GM23248 (cell line): ENCODE data around the gene ALG2. TPM values are rescaled to one million over a fixed set of nuclear protein-coding genes. Genes with fewer than 3 reads are reported as not detected.

Experiments
- DNase-seq: peaks from one replicate; pipeline ENCODE4 v3.0.0-alpha.2; 2015
- H2AFZ ChIP-seq: fragments of 200-600 bp; sonication (generic); 2 replicates; pipeline ENCODE4 v1.6.1; 2016; ENCODE audit warnings: antibody characterized with exemption
- H3F3A ChIP-seq: fragments of 200-600 bp; sonication (generic); 2 replicates; pipeline ENCODE4 v1.6.1; 2016; ENCODE audit warnings: mild to moderate bottlenecking, antibody characterized with exemption, mixed run types; ENCODE audit not compliant: insufficient read depth
- H3K27ac ChIP-seq: fragments of 200-600 bp; sonication (generic); 2 replicates; pipeline ENCODE4 v1.5.1; 2016; ENCODE audit warnings: mild to moderate bottlenecking
- H3K27me3 ChIP-seq: fragments of 200-600 bp; sonication (generic); replicated peaks from 2 replicates; pipeline ENCODE4 v1.6.1; 2016; ENCODE audit warnings: mild to moderate bottlenecking; ENCODE audit not compliant: insufficient read depth
- H3K36me3 ChIP-seq: fragments of 200-600 bp; sonication (generic); 2 replicates; pipeline ENCODE4 v1.6.1; 2016; ENCODE audit warnings: low read depth, mild to moderate bottlenecking
- H3K4me1 ChIP-seq: fragments of 200-600 bp; sonication (generic); 2 replicates; pipeline ENCODE4 v1.6.1; 2016; ENCODE audit warnings: mild to moderate bottlenecking; ENCODE audit not compliant: insufficient read depth
- H3K4me2 ChIP-seq: fragments of 200-600 bp; sonication (generic); one replicate; pipeline ENCODE4 v1.6.1; 2016; ENCODE audit warnings: mild to moderate bottlenecking; ENCODE audit not compliant: unreplicated experiment
- H3K4me3 ChIP-seq: fragments of 200-600 bp; sonication (generic); 2 replicates; pipeline ENCODE4 v1.5.1; 2016; ENCODE audit warnings: mild to moderate bottlenecking
- H3K79me2 ChIP-seq: fragments of 200-600 bp; sonication (generic); 2 replicates; pipeline ENCODE4 v1.6.1; 2016; ENCODE audit warnings: mild to moderate bottlenecking; ENCODE audit not compliant: insufficient read depth
- H3K9ac ChIP-seq: fragments of 200-600 bp; sonication (generic); 2 replicates; pipeline ENCODE4 v1.6.1; 2016; ENCODE audit warnings: mild to moderate bottlenecking
- H3K9me2 ChIP-seq: fragments of 200-600 bp; sonication (generic); 2 replicates; pipeline ENCODE4 v1.6.1; 2016; ENCODE audit warnings: mixed run types, mild to moderate bottlenecking, moderate library complexity; ENCODE audit not compliant: insufficient read depth
- H3K9me3 ChIP-seq: fragments of 200-600 bp; sonication (generic); one replicate; pipeline ENCODE4 v1.6.1; 2017; ENCODE audit warnings: low read depth
- H4K20me1 ChIP-seq: fragments of 200-600 bp; sonication (generic); 2 replicates; pipeline ENCODE4 v1.6.0; 2016; ENCODE audit not compliant: insufficient read depth
- EZH2 ChIP-seq: fragments of 200-600 bp; sonication (generic); IDR thresholded peaks from 2 replicates; pipeline ENCODE4 v1.6.1; 2018; ENCODE audit warnings: antibody characterized with exemption, mild to moderate bottlenecking; ENCODE audit not compliant: insufficient read depth, poor library complexity, severe bottlenecking
- EZH2phosphoT487 ChIP-seq: fragments of 200-600 bp; sonication (generic); IDR thresholded peaks from 2 replicates; pipeline ENCODE4 v1.6.1; 2018; ENCODE audit warnings: antibody characterized with exemption, moderate library complexity, mild to moderate bottlenecking, low read depth; ENCODE audit not compliant: insufficient read depth
- WGBS, 2 experiments: methylation state at CpG; one replicate each; pipeline ENCODE4 v1.1.6; 2015 to 2017; ENCODE audit warnings: low lambda C conversion rate in 2 of 2, low coverage in 1 of 2; ENCODE audit errors: missing lambda C conversion rate in 2 of 2; 5-methylcytosine and 5-hydroxymethylcytosine counted together
- in situ Hi-C: fragments of 300-500 bp; cut with MboI; formaldehyde crosslinking; loops from 2 replicates; pipeline ENCODE4 v1.15.0; 2020
- polyA plus RNA-seq: library from polyadenylated mRNA; unstranded; fragments of >200 nt; fragmentation: Nextera tagmentation; extraction: Ambion mirVana; gene quantifications from 2 replicates; pipeline ENCODE4 v1.2.1, GENCODE V29; 2016
- total RNA-seq: library from RNA; depleted of rRNA; stranded (reverse); fragments of >200 nt; shearing (Covaris generic); gene quantifications from 2 replicates; pipeline ENCODE4 v1.2.3, GENCODE V29; 2014

The ALG2 gene
- total and polyA plus RNA-seq, 2 experiments from 2014 or later: 59.5 to 65.8 TPM

GRCh38 chr9:99183616-99184015, 38.1 kb downstream of the ALG2 start:
- H3K9me3 ChIP-seq: no peaks in the 10 kb centered on the region
- no peak overlapping the region for H3K9ac ChIP-seq
- no peak overlapping the region for H2AFZ ChIP-seq
- WGBS, 2 experiments: 96 to 98% methylated on average over 3 of the region's 3 CpGs
- no peaks in the 10 kb centered on the region; the same call in 1 of the 2 replicates for H3K4me1 ChIP-seq
- in situ Hi-C loops: loop anchor here (25.0 kb wide), 1 partner anchor 1029 kb away; no protein-coding TSS in a partner anchor
- 0 out of 2 replicates have a peak, but pooled peaks cover 9% of the 10 kb centered on the region for H3K27me3 ChIP-seq
- TF ChIP-seq EZH2phosphoT487: no peak
- no peak for TF ChIP-seq EZH2
- DNase-seq: no peak
- H3K4me3 ChIP-seq: no peak overlapping the region
- H4K20me1 ChIP-seq: no peaks in the 10 kb centered on the region
- H3K9me2 ChIP-seq: no peaks in the 10 kb centered on the region
- H3K36me3 ChIP-seq: no peaks in the 10 kb centered on the region
- H3F3A ChIP-seq: no peaks in the 10 kb centered on the region
- no peak overlapping the region for H3K4me2 ChIP-seq
- H3K79me2 ChIP-seq: no peaks in the 10 kb centered on the region
- H3K27ac ChIP-seq: no peak overlapping the region

GRCh38 chr9:99182356-99182755, 39.4 kb downstream of the ALG2 start:
- H3K4me2 ChIP-seq: no peak overlapping the region
- no peaks in the 10 kb centered on the region for H3F3A ChIP-seq
- H3K9me2 ChIP-seq: no peaks in the 10 kb centered on the region
- no peaks in the 10 kb centered on the region for H4K20me1 ChIP-seq
- H3K27me3 ChIP-seq: 0 out of 2 replicates have a peak, but pooled peaks cover 4% of the 10 kb centered on the region
- no peak for DNase-seq
- H3K4me3 ChIP-seq: no peak overlapping the region
- no peaks in the 10 kb centered on the region for H3K79me2 ChIP-seq
- H3K9ac ChIP-seq: no peak overlapping the region
- in situ Hi-C loops: loop anchor here (25.0 kb wide), 1 partner anchor 1030 kb away; no protein-coding TSS in a partner anchor
- 88 to 90% methylated on average over 3 of the region's 3 CpGs for WGBS, 2 experiments
- TF ChIP-seq EZH2phosphoT487: no peak
- TF ChIP-seq EZH2: no peak
- H3K9me3 ChIP-seq: no peaks in the 10 kb centered on the region
- H2AFZ ChIP-seq: no peak overlapping the region
- no peaks in the 10 kb centered on the region for H3K36me3 ChIP-seq
- no peak overlapping the region for H3K27ac ChIP-seq
- H3K4me1 ChIP-seq: no peaks in the 10 kb centered on the region; the same call in 1 of the 2 replicates

- Histone ChIP-seq H3K9me3 (no peaks in the 10 kb centered on the region), H3K9me2 (no peaks in the 10 kb centered on the region), H3K9ac (no peak overlapping the region), H3F3A (no peaks in the 10 kb centered on the region), H3K36me3 (no peaks in the 10 kb centered on the region), H3K4me1 (no peaks in the 10 kb centered on the region; the same call in 1 of the 2 replicates), H3K27me3 (0 out of 2 replicates have a peak, but pooled peaks cover 2% of the 10 kb centered on the region), H3K4me2 (no peak overlapping the region), H3K4me3 (no peak overlapping the region), H4K20me1 (no peaks in the 10 kb centered on the region), H3K79me2 (no peaks in the 10 kb centered on the region), H2AFZ (no peak overlapping the region), H3K27ac (no peak overlapping the region)
- TF ChIP-seq EZH2phosphoT487 (no peak), EZH2 (no peak)
- in situ Hi-C loops: loop anchor here (25.0 kb wide), 1 partner anchor 1031 kb away; no protein-coding TSS in a partner anchor
- WGBS, 2 experiments: 64 to 69% methylated on average over 4 of the region's 4 CpGs
- no peak for DNase-seq
These were observed 40.1 kb downstream of the ALG2 start for GRCh38 chr9:99181621-99182020.

- 60 to 68% methylated on average over 2 of the region's 2 CpGs for WGBS, 2 experiments
- no peak overlapping the region for H3K27ac ChIP-seq
These were observed 40.5 kb downstream of the ALG2 start for GRCh38 chr9:99181206-99181605.

More at GRCh38 chr9:99181206-99181605, 40.5 kb downstream of the ALG2 start:
- no peaks in the 10 kb centered on the region for H3K9me2 ChIP-seq
- H3K4me2 ChIP-seq: no peak overlapping the region
- H3K79me2 ChIP-seq: no peaks in the 10 kb centered on the region
- no peaks in the 10 kb centered on the region for H3K27me3 ChIP-seq
- no peaks in the 10 kb centered on the region for H4K20me1 ChIP-seq
- TF ChIP-seq EZH2phosphoT487: no peak
- TF ChIP-seq EZH2: no peak
- in situ Hi-C loops: loop anchor here (25.0 kb wide), 1 partner anchor 1031 kb away; no protein-coding TSS in a partner anchor
- no peaks in the 10 kb centered on the region; the same call in 1 of the 2 replicates for H3K4me1 ChIP-seq
- H2AFZ ChIP-seq: no peak overlapping the region
- no peak for DNase-seq
- no peak overlapping the region for H3K4me3 ChIP-seq
- H3F3A ChIP-seq: no peaks in the 10 kb centered on the region
- no peaks in the 10 kb centered on the region for H3K9me3 ChIP-seq
- no peaks in the 10 kb centered on the region for H3K36me3 ChIP-seq
- H3K9ac ChIP-seq: no peak overlapping the region
